ENCODE measurements around the gene YIPF4.
"Not testable (repeated sequence)": the region's sequence is repeated elsewhere in the genome, so short reads cannot be mapped to it uniquely, and the experiment has no call there.

Gene YIPF4

DNA sequence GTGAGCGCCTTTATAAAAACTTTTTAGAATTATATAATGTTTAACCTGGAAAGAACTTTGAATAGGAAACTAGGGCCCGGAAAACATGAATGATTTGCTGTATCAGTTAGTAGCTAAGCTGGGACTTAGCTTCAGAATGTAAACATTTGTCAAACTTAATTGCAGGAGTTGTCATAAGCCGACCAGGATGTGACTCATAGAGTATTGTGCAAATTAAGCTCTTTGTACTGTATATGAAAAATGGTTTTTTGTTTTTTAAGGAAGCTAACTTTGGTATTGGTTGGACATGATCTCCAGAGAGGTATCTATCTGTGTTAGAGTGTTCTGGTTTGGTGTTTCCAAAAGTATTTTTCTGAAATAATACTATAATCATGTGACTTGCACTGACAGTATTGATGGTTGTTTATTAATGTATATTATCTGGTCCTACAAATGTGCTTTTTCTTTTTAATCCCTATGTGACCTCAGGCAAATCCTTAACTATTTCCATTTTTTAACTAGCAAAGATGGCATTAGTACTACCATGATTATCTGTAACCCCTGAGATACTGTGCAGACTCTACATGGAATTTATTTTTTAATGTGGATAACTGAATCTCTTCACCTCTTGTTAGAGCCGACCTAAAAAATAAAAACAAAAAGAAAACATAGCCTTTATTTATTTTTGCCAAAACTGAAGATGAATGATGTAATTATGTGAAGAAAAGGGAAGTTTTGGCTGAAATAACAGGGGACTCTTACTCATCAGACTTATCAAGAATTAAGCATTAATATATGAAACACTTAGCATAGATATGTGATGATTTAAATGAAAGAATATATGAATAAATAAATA, 11.7 kb downstream of the YIPF4 start:
- DNase-seq, result no peak

DNA sequence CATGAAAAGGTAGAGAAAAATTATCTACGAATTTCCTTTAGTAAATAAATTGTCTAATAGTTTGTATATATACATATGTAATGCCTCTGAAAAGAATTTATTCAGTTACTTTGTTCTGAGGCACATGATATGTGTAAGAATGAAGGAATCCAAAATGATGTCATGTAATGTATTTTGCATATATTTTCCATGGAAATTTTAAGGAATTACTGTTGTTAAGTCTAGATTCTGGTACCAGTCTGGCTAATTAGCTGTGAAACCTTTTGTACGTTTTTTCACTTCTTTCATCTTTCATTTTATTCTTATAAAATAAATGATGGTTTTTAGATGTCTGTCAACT, 12.3 kb downstream of the YIPF4 start:
- DNase-seq, result no peak

GRCh38 chr2:32291746-32292145, 14.0 kb downstream of the YIPF4 start:
- no peak for DNase-seq

DNA sequence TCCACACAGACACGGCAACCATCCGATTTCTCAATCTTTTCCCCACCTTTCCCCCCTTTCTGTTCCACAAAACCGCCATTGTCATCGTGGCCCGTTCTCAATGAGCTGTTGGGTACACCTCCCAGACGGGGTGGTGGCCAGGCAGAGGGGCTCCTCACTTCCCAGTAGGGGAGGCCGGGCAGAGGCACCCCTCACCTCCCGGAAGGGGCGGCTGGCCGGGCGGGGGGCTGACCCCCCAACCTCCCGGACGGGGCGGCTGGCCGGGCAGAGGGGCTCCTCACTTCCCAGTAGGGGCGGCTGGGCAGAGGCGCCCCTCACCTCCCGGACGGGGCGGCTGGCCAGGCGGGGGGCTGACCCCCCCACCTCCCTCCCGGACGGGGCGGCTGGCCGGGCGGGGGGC, 15.8 kb downstream of the YIPF4 start:
- DNase-seq, result not testable (repeated sequence)

DNA sequence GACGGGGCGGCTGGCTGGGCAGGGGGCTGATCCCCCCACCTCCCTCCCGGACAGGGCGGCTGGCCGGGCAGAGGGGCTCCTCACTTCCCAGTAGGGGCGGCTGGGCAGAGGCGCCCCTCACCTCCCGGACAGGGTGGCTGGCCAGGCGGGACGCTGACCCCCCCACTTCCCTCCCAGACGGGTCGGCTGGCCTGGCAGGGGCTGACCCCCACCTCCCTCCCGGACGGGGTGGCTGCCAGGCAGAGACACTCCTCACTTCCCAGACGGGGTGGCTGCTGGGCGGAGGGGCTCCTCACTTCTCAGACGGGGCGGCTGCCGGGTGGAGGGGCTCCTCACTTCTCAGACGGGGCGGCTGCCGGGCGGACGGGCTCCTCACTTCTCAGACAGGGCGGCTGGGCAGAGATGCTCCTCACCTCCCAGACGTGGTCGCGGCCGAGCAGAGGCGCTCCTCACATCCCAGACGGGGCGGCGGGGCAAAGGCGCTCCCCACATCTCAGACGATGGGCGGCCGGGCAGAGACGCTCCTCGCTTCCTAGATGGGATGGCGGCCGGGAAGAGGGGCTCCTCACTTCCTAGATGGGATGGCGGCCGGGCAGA, 16.4 kb downstream of the YIPF4 start:
- not testable (repeated sequence) for DNase-seq

- DNase-seq, result no peak
Measured at GRCh38 chr2:32310577-32310976, 32.9 kb downstream of the YIPF4 start.

- no peak for DNase-seq
Measured at GRCh38 chr2:32314886-32315285, 37.2 kb downstream of the YIPF4 start.

- DNase-seq, result not testable (repeated sequence)
Measured at GRCh38 chr2:32328679-32329078, 51.0 kb downstream of the YIPF4 start.

DNA sequence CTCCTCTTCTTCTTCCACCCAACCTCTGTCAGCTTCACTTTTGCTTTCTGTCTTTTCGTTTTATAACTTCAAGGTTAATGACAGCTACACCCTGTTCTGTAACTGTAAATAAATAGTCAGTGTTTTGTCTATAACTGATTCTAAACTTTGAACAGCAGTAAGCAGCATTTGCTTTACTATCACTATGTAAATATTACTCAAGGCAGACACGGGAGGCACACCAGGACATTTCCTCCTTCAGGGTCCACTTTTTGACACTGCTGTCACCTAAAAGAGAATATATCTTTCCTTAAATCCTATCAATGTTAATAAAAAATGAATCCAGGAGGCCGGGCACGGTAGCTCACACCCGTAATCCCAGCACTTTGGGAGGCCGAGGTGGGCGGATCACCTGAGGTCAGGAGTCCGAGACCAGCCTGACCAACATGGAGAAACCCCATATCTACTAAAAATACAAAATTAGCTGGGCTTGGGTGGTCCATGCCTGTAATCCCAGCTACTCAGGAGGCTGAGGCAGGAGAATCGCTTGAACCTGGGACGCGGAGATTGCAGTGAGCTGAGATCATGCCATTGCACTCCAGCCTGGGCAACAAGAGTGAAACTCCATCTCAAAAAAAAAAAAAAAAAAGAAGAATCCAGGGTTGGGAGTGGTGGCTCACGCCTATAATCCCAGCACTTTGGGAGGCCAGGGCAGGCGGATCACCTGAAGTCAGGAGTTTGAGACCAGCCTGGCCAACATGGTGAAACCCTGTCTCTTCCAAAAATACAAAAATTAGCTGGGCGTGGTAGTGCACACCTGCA, 51.7 kb downstream of the YIPF4 start:
- DNase-seq, result not testable (repeated sequence)

DNA sequence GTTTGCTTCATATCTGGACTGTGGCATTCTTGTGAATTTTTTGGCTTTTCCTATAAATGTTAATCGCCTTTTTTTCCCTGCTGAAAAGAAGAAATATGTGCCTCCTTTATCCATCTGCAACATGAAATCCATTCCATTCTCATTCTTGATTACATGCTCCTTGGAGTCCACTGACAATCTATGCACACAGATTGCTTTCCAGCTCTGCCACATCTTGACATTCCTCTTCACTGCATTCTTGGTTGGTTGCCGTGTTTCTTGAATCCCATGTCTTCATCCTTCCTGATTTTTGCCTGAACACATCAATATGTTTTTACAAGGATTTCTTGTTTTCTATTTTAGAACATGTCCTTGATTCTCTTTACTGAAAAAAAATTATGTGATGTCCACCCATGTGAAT, 52.4 kb downstream of the YIPF4 start:
- DNase-seq, result no peak

DNA sequence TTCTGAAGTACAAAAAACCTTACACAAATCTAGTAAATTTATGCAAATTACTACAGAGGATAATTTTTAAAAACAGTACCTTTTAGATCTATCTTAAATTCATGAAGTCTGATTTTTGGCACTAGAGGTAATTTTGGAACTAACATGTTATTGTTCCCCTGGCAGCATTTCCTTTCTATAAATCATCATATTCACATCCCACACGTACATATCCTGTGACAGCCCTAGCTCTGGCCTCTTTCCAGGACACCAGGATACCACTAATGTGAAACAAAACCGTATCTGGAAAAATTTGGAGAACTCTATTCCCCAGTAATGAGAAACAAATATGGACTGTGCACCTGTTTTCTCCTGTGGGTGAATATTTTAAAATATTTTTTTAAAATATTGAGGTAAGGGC, 65.1 kb downstream of the YIPF4 start:
- no peak for DNase-seq

DNA sequence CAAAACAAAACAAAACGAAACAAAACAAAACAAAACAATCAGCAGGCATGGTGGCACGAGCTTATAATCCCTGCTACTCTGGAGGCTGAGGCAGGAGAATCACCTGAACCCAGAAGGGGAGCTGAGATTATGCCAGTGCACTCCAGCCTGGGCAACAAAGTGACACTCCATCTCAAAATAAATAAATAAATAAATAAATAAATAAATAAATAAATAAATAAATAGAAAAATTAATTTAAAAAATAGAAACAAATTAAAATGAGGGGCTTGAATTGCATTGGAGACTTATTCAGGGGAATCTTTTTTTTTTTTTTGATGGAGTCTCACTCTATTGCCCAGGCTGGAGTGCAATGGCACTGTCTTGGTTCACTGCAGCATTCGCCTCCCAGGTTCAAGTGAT, 73.1 kb downstream of the YIPF4 start:
- not testable (repeated sequence) for DNase-seq

DNA sequence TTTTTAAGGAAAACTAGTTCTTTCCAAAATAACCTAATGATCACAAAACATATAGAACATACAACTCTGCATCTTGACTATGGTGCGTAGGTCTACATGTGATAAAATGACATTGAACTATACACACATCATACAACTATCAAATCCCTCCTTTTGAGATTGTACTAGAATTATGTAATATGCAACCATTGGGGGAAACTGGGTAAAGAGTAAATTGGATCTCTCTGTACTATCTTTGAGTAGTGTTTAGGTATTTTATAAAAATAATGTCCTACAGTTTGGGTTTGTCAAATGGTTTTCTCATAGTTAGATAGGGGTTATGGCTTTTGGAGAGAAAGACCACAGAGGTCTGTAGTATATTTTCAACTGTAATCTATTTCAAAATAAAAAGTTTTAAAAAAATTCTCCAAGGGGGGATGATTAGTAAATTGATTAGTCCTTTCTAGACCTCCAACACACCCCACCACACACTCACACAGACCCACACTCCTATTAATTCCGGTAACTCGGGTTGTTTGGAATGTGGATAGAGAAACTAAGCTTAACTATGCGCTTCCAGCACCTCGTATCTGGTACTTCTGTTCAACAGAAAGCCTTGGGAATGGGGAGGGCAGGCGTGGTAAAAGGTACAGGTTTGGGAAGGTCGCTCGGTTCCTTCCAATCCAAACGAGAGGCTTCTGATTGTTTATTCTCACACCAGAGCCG, 78.4 kb downstream of the YIPF4 start:
- DNase-seq, result no peak

DNA sequence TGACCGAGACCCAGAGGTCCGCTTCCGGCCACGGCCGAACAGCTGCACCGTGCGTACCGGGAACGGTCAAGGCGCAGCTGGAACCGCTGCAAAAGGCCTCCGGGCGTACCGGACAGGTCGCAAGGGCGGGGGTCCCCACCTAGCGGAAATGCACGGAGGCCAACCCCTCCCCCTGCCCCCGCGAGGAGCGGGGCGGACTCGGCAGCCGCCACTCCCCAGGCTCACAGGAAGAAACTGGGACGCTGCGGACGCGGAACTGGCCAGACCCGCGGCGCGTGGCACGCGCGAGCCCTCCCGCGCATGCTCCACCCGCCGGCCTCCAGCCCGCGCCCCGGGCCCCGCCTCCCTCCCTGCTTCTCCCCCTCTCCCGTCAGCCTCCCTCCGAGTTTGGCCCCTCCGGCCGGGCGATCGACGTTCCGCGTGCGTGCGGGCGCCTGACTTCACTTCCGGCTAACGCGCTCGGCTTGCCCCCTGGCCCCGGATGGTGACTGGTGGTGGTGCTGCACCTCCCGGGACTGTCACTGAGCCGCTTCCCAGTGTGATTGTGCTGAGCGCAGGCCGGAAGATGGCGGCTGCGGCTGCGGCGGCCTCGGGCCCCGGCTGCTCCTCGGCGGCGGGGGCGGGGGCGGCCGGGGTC, 79.1 kb downstream of the YIPF4 start, which contains the start of gene BIRC6:
Gene BIRC6 (plus strand): TSS at position 343 of the 637 bp plus-strand sequence. CDS start 139 bp downstream, at position 482.
- DNase-seq, result peak; percentile 85 to 96

- peak; percentile 15 to 21 for DNase-seq
Measured at GRCh38 chr2:32357318-32358110, 79.8 kb downstream of the YIPF4 start.

GRCh38 chr2:32358111-32358482, 80.4 kb downstream of the YIPF4 start:
- DNase-seq, result no peak

DNA sequence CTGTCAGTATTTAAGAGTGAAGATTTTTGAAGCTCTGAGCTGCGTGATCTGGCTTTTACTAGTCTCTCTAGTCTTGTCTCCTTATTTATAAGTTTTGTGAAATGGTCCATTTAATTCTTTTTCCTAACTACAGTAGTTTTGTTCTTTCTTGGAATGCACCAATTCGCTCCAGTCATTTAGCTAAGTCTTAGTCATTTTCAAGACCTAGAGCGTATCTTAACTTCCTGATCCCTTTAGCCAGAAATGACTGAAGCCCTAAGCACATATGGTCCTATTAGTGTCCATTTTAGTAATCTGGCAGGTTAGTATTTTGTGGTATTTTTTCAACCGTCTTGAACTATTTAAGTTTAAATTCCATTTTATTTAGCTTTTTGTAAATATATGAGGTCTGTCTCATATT, 82.7 kb downstream of the YIPF4 start:
- DNase-seq, result no peak

DNA sequence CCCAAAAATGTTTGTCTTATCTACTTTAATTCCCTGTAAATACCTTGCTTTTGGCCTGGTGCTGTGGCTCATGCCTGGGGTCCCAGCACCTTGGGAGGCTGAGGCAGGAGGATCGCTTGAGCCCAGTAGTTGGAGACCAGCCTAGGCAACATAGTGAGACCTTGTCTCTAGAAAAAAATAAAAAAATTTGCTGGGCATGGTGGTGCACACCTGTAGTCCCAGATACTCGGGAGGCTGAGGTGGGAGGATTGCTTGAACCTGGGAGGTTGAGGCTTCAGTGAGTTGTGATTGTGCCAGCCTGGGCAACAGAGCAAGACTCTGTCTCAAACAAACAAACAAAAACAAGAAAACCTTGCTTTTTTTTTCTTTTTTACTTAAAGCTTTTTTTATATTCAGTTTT, 85.3 kb downstream of the YIPF4 start:
- DNase-seq, result not testable (repeated sequence)

DNA sequence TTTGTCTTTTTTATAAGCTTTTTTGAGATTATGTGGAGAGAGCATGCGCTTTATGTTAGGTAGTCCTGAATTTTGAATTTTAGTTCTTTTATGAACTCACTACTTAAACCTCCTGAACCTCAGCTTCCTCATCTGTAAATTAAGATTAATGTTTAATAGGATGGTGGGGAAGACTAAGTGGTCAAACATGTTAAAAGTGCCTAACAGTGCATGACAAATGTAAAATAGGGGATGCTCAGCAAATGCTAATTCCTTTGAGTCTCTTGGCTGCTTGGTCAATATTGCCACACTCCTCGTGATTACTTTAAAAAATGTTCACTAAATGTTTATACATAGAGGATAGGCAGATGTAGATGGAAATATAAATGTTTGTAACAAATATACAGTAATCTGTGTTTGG, 85.9 kb downstream of the YIPF4 start:
- no peak for DNase-seq

DNA sequence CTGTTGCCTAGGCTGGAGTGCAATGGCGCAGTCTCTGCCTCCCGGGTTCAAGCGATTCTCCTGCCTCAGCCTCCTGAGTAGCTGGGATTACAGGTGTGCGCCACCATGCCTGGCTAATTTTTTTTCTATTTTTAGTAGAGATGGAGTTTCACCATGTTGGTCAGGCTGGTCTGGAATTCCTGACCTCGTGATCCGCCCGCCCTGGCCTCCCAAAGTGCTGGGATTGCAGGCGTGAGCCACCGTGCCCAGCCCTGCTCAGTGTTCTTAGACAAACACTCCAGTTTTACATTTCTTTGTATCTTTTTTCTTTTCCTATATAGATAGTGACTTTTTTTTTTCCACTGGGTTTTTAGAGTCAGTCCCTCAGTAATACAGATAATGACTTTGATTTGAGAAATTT, 86.6 kb downstream of the YIPF4 start:
- DNase-seq, result not testable (repeated sequence)

DNA sequence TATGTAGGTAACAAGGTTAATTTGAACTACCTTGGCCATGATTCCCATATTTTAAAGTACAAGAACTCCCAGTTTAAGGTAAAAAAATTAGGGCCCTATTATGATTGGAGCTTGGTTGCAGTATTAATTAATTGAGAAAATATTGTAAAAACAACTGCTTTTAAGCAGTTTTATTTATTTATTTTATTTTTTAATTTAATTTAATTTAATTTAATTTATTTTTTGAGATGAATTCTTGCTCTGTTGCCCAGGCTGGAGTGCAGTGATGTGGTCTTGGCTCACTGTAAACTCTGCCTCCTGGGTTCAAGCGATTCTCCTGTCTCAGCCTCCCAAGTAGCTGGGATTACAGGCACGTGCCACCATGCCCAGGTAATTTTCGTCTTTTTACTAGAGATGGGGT, 88.0 kb downstream of the YIPF4 start:
- not testable (repeated sequence) for DNase-seq

Measured in stimulated activated CD4-positive, alpha-beta T cell treated with anti-CD3 and anti-CD28 coated beads, Interleukin-4, amount 100 ng/mL, for 4 hours (primary cell).